ENCODE results near the gene MAML3.

GRCh38 chr4:139899346-139899745, 254.6 kb downstream of the MAML3 start:
- TF ChIP-seq ZNF576 (CRISPR knock-in tag; IDR thresholded peaks at IDR 0.05) (no peak), ZNF607 (CRISPR knock-in tag; IDR thresholded peaks at IDR 0.05; ENCODE audit: borderline replicate concordance) (no peak), AFF4 (CRISPR knock-in tag; IDR thresholded peaks at IDR 0.05) (no peak), POLR2A (IDR thresholded peaks at IDR 0.05; ENCODE audit: insufficient read depth in 1 of 2, low read depth in 2 of 2, low read length in 2 of 2) (no peak), ZNF790 (CRISPR knock-in tag; IDR thresholded peaks at IDR 0.05; ENCODE audit: borderline replicate concordance) (no peak), ZFAT (CRISPR knock-in tag; conservative IDR thresholded peaks at IDR 0.05) (no peak), KDM5B (CRISPR knock-in tag; IDR thresholded peaks at IDR 0.05; ENCODE audit: borderline replicate concordance) (no peak), KLF13 (CRISPR knock-in tag; IDR thresholded peaks at IDR 0.05) (no peak), JARID2 (CRISPR knock-in tag; IDR thresholded peaks at IDR 0.05; ENCODE audit: insufficient replicate concordance) (no peak), POGK (CRISPR knock-in tag; conservative IDR thresholded peaks at IDR 0.05) (no peak)

Data from HepG2 (cell line).